H9 (cell line): ENCODE data around the gene SEMA3D. TPM values are rescaled to one million over a fixed set of nuclear protein-coding genes. Genes with fewer than 3 reads are reported as not detected.
A peak's percentile ranks its signal among the peaks of the same experiment; 100 is the strongest.

Source experiments
- DNase-seq: peaks from one replicate; pipeline ENCODE4 v3.0.0-alpha.2; 2017
- H2AFZ ChIP-seq: one replicate; pipeline ENCODE4 v1.6.1; 2013; ENCODE audit warnings: mild to moderate bottlenecking, low read length, control low read depth, moderate library complexity
- H2AK5ac ChIP-seq: 2 replicates; pipeline ENCODE4 v1.6.1; 2013; ENCODE audit warnings: low read length, control low read depth, mixed read lengths; ENCODE audit not compliant: insufficient read length
- H2BK120ac ChIP-seq: one replicate; pipeline ENCODE4 v1.6.1; 2013; ENCODE audit warnings: low read depth, mild to moderate bottlenecking, low read length, control low read depth, inconsistent platforms; ENCODE audit not compliant: poor library complexity, severe bottlenecking
- H2BK12ac ChIP-seq: 2 replicates; pipeline ENCODE4 v1.6.1; 2013; ENCODE audit warnings: low read length, control low read depth, mixed read lengths, low read depth; ENCODE audit not compliant: insufficient read length
- H2BK15ac ChIP-seq: 2 replicates; pipeline ENCODE4 v1.6.1; 2013; ENCODE audit warnings: low read depth, low read length, control low read depth
- H2BK20ac ChIP-seq: one replicate; pipeline ENCODE4 v1.6.1; 2013; ENCODE audit warnings: low read depth, mild to moderate bottlenecking, low read length, control low read depth, inconsistent platforms; ENCODE audit not compliant: poor library complexity, severe bottlenecking
- H2BK5ac ChIP-seq: 2 replicates; pipeline ENCODE4 v1.6.1; 2013; ENCODE audit warnings: low read length, control low read depth, mixed read lengths; ENCODE audit not compliant: insufficient read length
- H3K14ac ChIP-seq: 2 replicates; pipeline ENCODE4 v1.6.1; 2013; ENCODE audit warnings: low read length, control low read depth; ENCODE audit not compliant: insufficient read depth
- H3K18ac ChIP-seq: 2 replicates; pipeline ENCODE4 v1.6.1; 2013; ENCODE audit warnings: low read depth, mild to moderate bottlenecking, mixed read lengths, low read length, control low read depth; ENCODE audit not compliant: insufficient read length
- H3K23ac ChIP-seq: 2 replicates; pipeline ENCODE4 v1.6.1; 2013; ENCODE audit warnings: low read length, control low read depth, mixed read lengths, low read depth; ENCODE audit not compliant: insufficient read length
- H3K23me2 ChIP-seq: 2 replicates; pipeline ENCODE4 v1.6.1; 2013; ENCODE audit warnings: low read depth, mild to moderate bottlenecking, mixed read lengths, low read length, control low read depth; ENCODE audit not compliant: insufficient read length, poor library complexity, severe bottlenecking
- H3K27ac ChIP-seq: 2 replicates; pipeline ENCODE4 v1.5.1; 2013; ENCODE audit warnings: low read length, control low read depth, mixed read lengths, low read depth; ENCODE audit not compliant: insufficient read length
- H3K27me3 ChIP-seq: 2 replicates; pipeline ENCODE4 v1.6.1; 2013; ENCODE audit warnings: low read length, control low read depth, inconsistent platforms; ENCODE audit not compliant: insufficient read depth
- H3K4ac ChIP-seq: 2 replicates; pipeline ENCODE4 v1.6.1; 2013; ENCODE audit warnings: low read depth, mild to moderate bottlenecking, control low read depth, inconsistent platforms, low read length, moderate library complexity
- H3K4me1 ChIP-seq: 2 replicates; pipeline ENCODE4 v1.6.1; 2013; ENCODE audit warnings: low read length, control low read depth, inconsistent platforms; ENCODE audit not compliant: insufficient read depth
- H3K4me2 ChIP-seq: 2 replicates; pipeline ENCODE4 v1.6.1; 2013; ENCODE audit warnings: low read length, control low read depth, mixed read lengths; ENCODE audit not compliant: insufficient read length, insufficient read depth
- H3K56ac ChIP-seq: 2 replicates; pipeline ENCODE4 v1.6.1; 2013; ENCODE audit warnings: low read depth, mild to moderate bottlenecking, mixed read lengths, low read length, control low read depth; ENCODE audit not compliant: insufficient read length
- H3K79me1 ChIP-seq: 2 replicates; pipeline ENCODE4 v1.6.1; 2013; ENCODE audit warnings: low read depth, mild to moderate bottlenecking, moderate library complexity, low read length, control low read depth, inconsistent platforms; ENCODE audit not compliant: insufficient read depth, poor library complexity, severe bottlenecking
- H3K79me2 ChIP-seq: 2 replicates; pipeline ENCODE4 v1.6.1; 2013; ENCODE audit warnings: low read length, control low read depth, inconsistent platforms; ENCODE audit not compliant: insufficient read depth
- H3K9ac ChIP-seq: 2 replicates; pipeline ENCODE4 v1.6.1; 2013; ENCODE audit warnings: low read length, control low read depth, mixed read lengths; ENCODE audit not compliant: insufficient read length; ENCODE audit errors: extremely low read depth
- H3K9me3 ChIP-seq: one replicate; pipeline ENCODE4 v1.6.1; 2013; ENCODE audit warnings: low read depth, low read length, inconsistent platforms; ENCODE audit not compliant: control insufficient read depth
- H3T11ph ChIP-seq: one replicate; pipeline ENCODE4 v1.6.1; 2013; ENCODE audit warnings: mild to moderate bottlenecking, low read length, control low read depth, inconsistent platforms
- H4K20me1 ChIP-seq: one replicate; pipeline ENCODE4 v1.6.1; 2013; ENCODE audit not compliant: control insufficient read depth, insufficient read length, insufficient read depth
- H4K5ac ChIP-seq: 2 replicates; pipeline ENCODE4 v1.6.1; 2013; ENCODE audit warnings: low read depth, mild to moderate bottlenecking, mixed read lengths, low read length, control low read depth; ENCODE audit not compliant: insufficient read length
- H4K8ac ChIP-seq: replicated peaks from 2 replicates; pipeline ENCODE4 v1.6.1; 2013; ENCODE audit warnings: low read length, control low read depth, mixed read lengths, low read depth; ENCODE audit not compliant: insufficient read length
- H4K91ac ChIP-seq: 2 replicates; pipeline ENCODE4 v1.6.1; 2013; ENCODE audit warnings: low read depth, mild to moderate bottlenecking, moderate library complexity, mixed read lengths, low read length, control low read depth; ENCODE audit not compliant: insufficient read length
- H3K27ac Mint-ChIP-seq, 3 experiments: 2 replicates in 2 of 3; 3 replicates in 1 of 3; pipeline ENCODE4 v1.8.0; 2020 to 2021; ENCODE audit warnings: mixed read lengths in 3 of 3, mild to moderate bottlenecking in 1 of 3, moderate library complexity in 1 of 3
- H3K27me3 Mint-ChIP-seq: 2 replicates; pipeline ENCODE4 v1.8.0; 2021; ENCODE audit warnings: low read depth, mild to moderate bottlenecking, moderate library complexity, mixed read lengths
- H3K36me3 Mint-ChIP-seq, 3 experiments: 2 replicates in 2 of 3; 3 replicates in 1 of 3; pipeline ENCODE4 v1.8.0; 2020 to 2021; ENCODE audit warnings: low read depth in 3 of 3, mixed read lengths in 3 of 3; ENCODE audit not compliant: insufficient read depth in 1 of 3
- H3K4me1 Mint-ChIP-seq, 2 experiments: 2 replicates each; pipeline ENCODE4 v1.8.0; 2020; ENCODE audit warnings: mixed read lengths in 2 of 2
- H3K4me3 Mint-ChIP-seq, 2 experiments: 2 replicates in 1 of 2; 3 replicates in 1 of 2; pipeline ENCODE4 v1.8.0; 2020 to 2021; ENCODE audit warnings: mild to moderate bottlenecking in 2 of 2, mixed read lengths in 2 of 2, moderate library complexity in 1 of 2
- H3K9me3 Mint-ChIP-seq, 2 experiments: 2 replicates in 1 of 2; 3 replicates in 1 of 2; pipeline ENCODE4 v1.8.0; 2020; ENCODE audit warnings: mild to moderate bottlenecking in 2 of 2, mixed read lengths in 2 of 2, moderate library complexity in 1 of 2
- CTCF ChIP-seq: fragments of 200-600 bp; sonication (generic); conservative IDR thresholded peaks from 3 replicates; pipeline ENCODE4 v1.8.0; 2021; ENCODE audit warnings: antibody characterized with exemption, mild to moderate bottlenecking
- WGBS: extraction: QIAGEN DNeasy Blood & Tissue Kit; methylation state at CpG from one replicate; pipeline ENCODE4 v1.1.7; 2013; ENCODE audit warnings: missing lambda C conversion rate, low lambda C conversion rate, mixed read lengths; ENCODE audit not compliant: insufficient read length; ENCODE audit errors: extremely low coverage; 5-methylcytosine and 5-hydroxymethylcytosine counted together
- total RNA-seq: library from RNA; stranded (reverse); gene quantifications from 2 replicates; pipeline ENCODE4 v1.2.1, GENCODE V29; 2021

The SEMA3D gene
- total RNA-seq, 1 experiment from 2014 or later, result 5.4 TPM

DNA sequence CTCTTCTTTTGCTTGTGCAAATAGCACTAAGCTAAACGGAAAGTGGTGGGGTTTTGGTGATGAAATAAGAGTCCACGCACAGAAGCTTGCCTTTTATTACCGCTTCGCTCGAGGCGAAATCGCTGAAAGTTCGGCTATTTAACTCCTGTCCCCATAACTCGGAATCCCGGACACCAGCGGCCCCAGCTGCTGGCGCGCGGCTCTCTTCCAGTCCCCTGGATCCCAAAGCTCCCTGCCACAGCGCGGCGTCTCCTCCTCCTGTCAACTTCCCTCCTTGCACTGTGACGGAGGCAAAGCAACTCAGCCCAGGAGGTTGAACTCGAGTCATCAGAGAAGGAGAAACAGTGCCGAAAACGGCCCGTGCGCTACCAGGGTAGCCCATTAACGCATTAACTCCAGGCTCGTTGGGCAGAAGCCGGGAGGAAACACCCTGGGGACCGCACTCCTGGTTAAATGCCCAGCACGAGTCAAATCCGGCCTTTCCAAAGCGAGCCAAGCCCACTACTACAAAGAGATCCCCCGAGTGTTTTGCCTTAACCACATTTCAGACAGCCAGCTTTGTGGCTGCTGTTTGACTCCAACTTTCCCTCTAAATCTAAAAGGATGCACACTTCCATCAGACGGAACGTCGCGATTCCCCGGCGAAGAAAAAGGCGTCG lies 1.3 kb downstream of the SEMA3D start:
- H2BK20ac ChIP-seq, result no peak overlapping the region
- peaks cover 19% of the 10 kb centered on the region for H3K23me2 ChIP-seq
- H3K4me1 ChIP-seq, result no peaks in the 10 kb centered on the region; the same call in 1 of the 2 replicates
- no peak overlapping the region for H2BK5ac ChIP-seq
- TF ChIP-seq CTCF, result no peak
- peak overlapping the region; percentile 99 for H3K4me2 ChIP-seq
- no peak overlapping the region for H4K8ac ChIP-seq
- peaks cover 19 to 26% of the 10 kb centered on the region in 2 experiments for H3K4me1 Mint-ChIP-seq
- H3K79me1 ChIP-seq, result no peaks in the 10 kb centered on the region
- H3K27me3 Mint-ChIP-seq, result peaks cover 53% of the 10 kb centered on the region
- peak overlapping the region; percentile 79 for H2AFZ ChIP-seq
- H3K56ac ChIP-seq, result no peak overlapping the region
- H3K23ac ChIP-seq, result no peak overlapping the region
- H3K36me3 Mint-ChIP-seq, result no peaks in the 10 kb centered on the region; a peak in 1 of 7 replicates
- H3K27me3 ChIP-seq, result peaks cover 5% of the 10 kb centered on the region; the same call in 1 of the 2 replicates
- H3K9me3 ChIP-seq, result no peaks in the 10 kb centered on the region
- no peak overlapping the region; the same call in 1 of the 2 replicates for H3K14ac ChIP-seq
- H4K20me1 ChIP-seq, result no peaks in the 10 kb centered on the region
- no peak overlapping the region for H2AK5ac ChIP-seq
- peak overlapping the region; percentile 20 for H3K9ac ChIP-seq
- peak overlapping the region; percentile 79 to 83 for H3K4me3 Mint-ChIP-seq
- H2BK15ac ChIP-seq, result no peak overlapping the region
- no peak overlapping the region for H4K5ac ChIP-seq
- no peak overlapping the region for H3T11ph ChIP-seq
- peaks cover 0 to 3% of the 10 kb centered on the region in 2 experiments; a peak in 2 of 5 replicates for H3K9me3 Mint-ChIP-seq
- H3K79me2 ChIP-seq, result no peaks in the 10 kb centered on the region
- no peak overlapping the region for H2BK120ac ChIP-seq
- H3K27ac Mint-ChIP-seq, result no peak overlapping the region
- H3K4ac ChIP-seq, result no peak overlapping the region
- H4K91ac ChIP-seq, result no peak overlapping the region
- no CpG with 5 or more reads among the region's 39 CpGs for WGBS
- H3K18ac ChIP-seq, result no peak overlapping the region
- no peak overlapping the region for H3K27ac ChIP-seq
- DNase-seq, result peak; percentile 50
- no peak overlapping the region for H2BK12ac ChIP-seq
